Activated B cell treated with CpG ODN at 0.5 μM for 24 hours (primary cell): ENCODE data around the gene TMEM140. TPM values are rescaled to one million over a fixed set of nuclear protein-coding genes. Genes with fewer than 3 reads are reported as not detected.

Source experiments
- ATAC-seq: fragments of 200-7000 bp; cut with Tn5 transposase; one replicate; pipeline ENCODE4 v1.10.0; 2021; ENCODE audit warnings: low read depth, mild to moderate bottlenecking, moderate library complexity
- CTCF ChIA-PET: fragments of 350-600 bp; sonication (Branson Sonifier 250); formaldehyde crosslinking; loops from one replicate; lab custom pipeline; 2021; ENCODE audit warnings: antibody characterized with exemption; lab: Charles Lee
- POLR2A ChIA-PET: fragments of 350-600 bp; sonication (Branson Sonifier 250); formaldehyde crosslinking; loops from one replicate; lab custom pipeline; 2021; ENCODE audit warnings: antibody characterized with exemption; lab: Charles Lee
- DNase-seq: peaks from one replicate; pipeline ENCODE4 v3.0.0; 2022
- H3K27ac Mint-ChIP-seq: one replicate; pipeline ENCODE4 v1.8.0; 2020; ENCODE audit warnings: mixed read lengths
- H3K27me3 Mint-ChIP-seq: one replicate; pipeline ENCODE4 v1.8.0; 2021; ENCODE audit warnings: mixed read lengths
- H3K36me3 Mint-ChIP-seq: one replicate; pipeline ENCODE4 v1.8.0; 2021; ENCODE audit warnings: low read depth, mixed read lengths
- H3K4me1 Mint-ChIP-seq: one replicate; pipeline ENCODE4 v1.8.0; 2021; ENCODE audit warnings: mixed read lengths
- H3K4me3 Mint-ChIP-seq: one replicate; pipeline ENCODE4 v1.8.0; 2020; ENCODE audit warnings: mild to moderate bottlenecking, mixed read lengths
- H3K9me3 Mint-ChIP-seq: one replicate; pipeline ENCODE4 v1.8.0; 2020; ENCODE audit warnings: mixed read lengths
- intact Hi-C: fragments of 100-400 bp; cut with micrococcal nuclease; formaldehyde crosslinking; loops from one replicate; pipeline ENCODE4 v1.15.1; 2024
- total RNA-seq: library from RNA; stranded (reverse); gene quantifications from 2 replicates; pipeline ENCODE4 v1.2.3, GENCODE V29; 2022
- TF ChIP-seq, protein P1 (sequence below): fragments of 200-600 bp; IDR thresholded peaks from one replicate; pipeline ENCODE4 v1.8.0; 2022; ENCODE audit warnings: antibody characterized with exemption, mild to moderate bottlenecking

The TMEM140 gene
- total RNA-seq, 1 donor from 2014 or later, result 20.9 TPM

DNA sequence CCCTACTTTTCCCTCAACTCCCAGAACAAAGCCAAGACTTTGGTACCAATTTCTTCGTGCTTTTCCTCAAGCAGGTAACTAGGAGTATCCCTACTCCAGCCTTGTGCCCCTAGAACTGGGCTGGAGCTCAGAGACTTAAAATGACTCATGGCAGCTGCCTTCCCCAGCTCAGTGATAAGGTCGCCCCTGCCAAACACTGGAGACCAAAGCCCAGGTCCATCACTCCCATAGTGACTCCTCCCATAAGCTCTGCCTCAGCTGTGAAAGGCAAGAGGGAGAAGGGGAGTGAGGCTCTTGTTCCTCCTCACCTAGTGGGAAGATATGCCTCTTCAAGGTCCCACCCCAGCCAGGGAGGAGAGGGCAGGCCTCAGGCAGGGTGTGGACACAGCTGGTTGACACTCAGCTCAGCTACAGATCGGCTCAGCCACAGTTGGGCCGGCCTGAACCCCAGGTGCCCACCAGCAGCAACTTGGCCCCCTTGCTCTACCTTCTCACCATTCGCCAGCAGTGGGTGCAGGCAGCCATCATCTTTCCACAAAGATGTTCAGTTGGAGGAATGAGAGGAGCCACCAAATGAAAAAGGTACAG, 36.5 kb downstream of the TMEM140 start:
- CTCF ChIA-PET, result no interaction called here
- POLR2A ChIA-PET, result interaction anchor here (5.4 to 6.3 kb wide), 2 partner anchors 15 to 25 kb away, joined by 62 to 125 read pairs; partner anchors contain the start of genes CYREN and WDR91
- Mint-ChIP-seq H3K27ac (no peak overlapping the region), H3K4me3 (no peak overlapping the region), H3K4me1 (peaks cover 41% of the 10 kb centered on the region), H3K27me3 (no peaks in the 10 kb centered on the region), H3K9me3 (peaks cover 22% of the 10 kb centered on the region), H3K36me3 (peaks cover 92% of the 10 kb centered on the region)
- DNase-seq (no peak), ATAC-seq (no peak)
- TF ChIP-seq, protein P1, sequence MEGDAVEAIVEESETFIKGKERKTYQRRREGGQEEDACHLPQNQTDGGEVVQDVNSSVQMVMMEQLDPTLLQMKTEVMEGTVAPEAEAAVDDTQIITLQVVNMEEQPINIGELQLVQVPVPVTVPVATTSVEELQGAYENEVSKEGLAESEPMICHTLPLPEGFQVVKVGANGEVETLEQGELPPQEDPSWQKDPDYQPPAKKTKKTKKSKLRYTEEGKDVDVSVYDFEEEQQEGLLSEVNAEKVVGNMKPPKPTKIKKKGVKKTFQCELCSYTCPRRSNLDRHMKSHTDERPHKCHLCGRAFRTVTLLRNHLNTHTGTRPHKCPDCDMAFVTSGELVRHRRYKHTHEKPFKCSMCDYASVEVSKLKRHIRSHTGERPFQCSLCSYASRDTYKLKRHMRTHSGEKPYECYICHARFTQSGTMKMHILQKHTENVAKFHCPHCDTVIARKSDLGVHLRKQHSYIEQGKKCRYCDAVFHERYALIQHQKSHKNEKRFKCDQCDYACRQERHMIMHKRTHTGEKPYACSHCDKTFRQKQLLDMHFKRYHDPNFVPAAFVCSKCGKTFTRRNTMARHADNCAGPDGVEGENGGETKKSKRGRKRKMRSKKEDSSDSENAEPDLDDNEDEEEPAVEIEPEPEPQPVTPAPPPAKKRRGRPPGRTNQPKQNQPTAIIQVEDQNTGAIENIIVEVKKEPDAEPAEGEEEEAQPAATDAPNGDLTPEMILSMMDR, result no peak
- intact Hi-C loops, result no loop called here

DNA sequence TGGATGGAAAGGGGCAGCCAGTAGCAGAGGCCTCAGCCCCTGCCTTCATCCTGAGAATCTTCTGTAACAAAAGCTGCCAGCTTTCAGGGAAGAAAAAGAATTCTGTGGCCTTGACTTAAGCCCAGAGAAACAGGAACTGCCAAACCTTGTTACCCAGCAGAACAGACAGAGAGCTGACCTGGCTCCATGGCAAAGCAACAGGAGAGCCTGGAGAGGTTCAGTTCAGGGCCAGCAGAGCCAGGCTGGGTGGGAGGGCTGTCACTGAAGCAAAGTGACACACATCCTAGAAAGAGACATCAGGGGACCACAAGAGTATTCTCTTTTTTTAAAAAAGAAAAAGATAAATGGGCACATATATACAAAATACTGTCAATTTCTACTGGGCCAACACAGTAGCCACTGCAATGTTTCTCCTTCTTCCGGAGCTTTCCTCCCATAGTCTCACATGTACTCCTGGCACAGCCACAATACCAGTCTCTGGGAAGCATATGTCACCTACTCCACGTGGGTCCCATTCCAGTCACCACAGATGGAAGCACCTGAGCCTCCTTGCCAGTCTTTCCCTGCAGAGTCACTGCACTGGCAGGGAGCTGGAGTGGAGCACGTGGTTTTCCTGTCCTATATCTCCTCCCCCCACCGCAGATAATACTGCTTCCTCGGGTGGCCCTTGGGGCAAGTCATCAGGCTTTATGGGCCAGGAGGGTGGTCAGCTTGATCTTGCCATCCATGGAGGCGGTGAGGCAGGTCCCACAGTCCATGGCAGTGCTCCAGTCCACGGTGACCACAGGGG, 37.8 kb downstream of the TMEM140 start:
- Mint-ChIP-seq H3K27ac (peak overlapping the region; percentile 80), H3K4me1 (peaks cover 51% of the 10 kb centered on the region), H3K4me3 (no peak overlapping the region), H3K9me3 (peaks cover 19% of the 10 kb centered on the region), H3K27me3 (no peaks in the 10 kb centered on the region), H3K36me3 (peaks cover 99% of the 10 kb centered on the region)
- intact Hi-C loops, result loop anchor here (1.0 to 5.0 kb wide), 2 partner anchors 37 to 198 kb away; partner anchors contain the start of genes AGBL3 and TMEM140
- DNase-seq (no peak), ATAC-seq (no peak)
- TF ChIP-seq, protein P1, result no peak
- ChIA-PET CTCF (interaction anchor here (3.9 kb wide), 1 partner anchor 15 kb away, joined by 22 read pairs; the partner anchor contains the start of gene CYREN), POLR2A (interaction anchor here (0.8 to 6.3 kb wide), 9 partner anchors 9 to 199 kb away, joined by 3 to 125 read pairs (median 9); partner anchors contain the start of genes AGBL3, CYREN, TMEM140 and WDR91)

DNA sequence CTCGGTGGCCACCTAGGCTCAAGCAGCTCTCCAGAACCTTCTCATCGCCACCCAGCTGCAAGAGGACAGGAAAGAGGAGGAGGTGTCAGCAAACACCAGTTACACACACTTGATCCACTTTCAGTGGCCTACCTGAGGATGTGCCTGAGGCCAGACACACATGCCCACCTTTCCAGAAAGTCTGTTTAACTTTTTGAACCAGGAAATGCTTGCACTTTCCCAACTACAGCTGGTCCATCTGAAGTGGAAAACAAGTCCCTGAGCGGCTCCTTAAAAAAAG, 38.3 kb downstream of the TMEM140 start:
- DNase-seq (no peak), ATAC-seq (no peak)
- TF ChIP-seq, protein P1, result no peak
- Mint-ChIP-seq H3K27me3 (no peaks in the 10 kb centered on the region), H3K4me1 (peaks cover 51% of the 10 kb centered on the region), H3K4me3 (no peak overlapping the region), H3K27ac (peak overlapping the region; percentile 80), H3K36me3 (peaks cover 98% of the 10 kb centered on the region), H3K9me3 (peaks cover 18% of the 10 kb centered on the region)
- ChIA-PET CTCF (interaction anchor here (0.7 to 3.9 kb wide), 3 partner anchors 16 to 199 kb away, joined by 3 to 22 read pairs (median 3); partner anchors contain the start of genes CYREN and WDR91), POLR2A (interaction anchor here (0.6 to 6.3 kb wide), 10 partner anchors 9 to 199 kb away, joined by 3 to 125 read pairs (median 8); partner anchors contain the start of genes AGBL3, CYREN, TMEM140 and WDR91)
- intact Hi-C loops, result loop anchor here (1.0 to 5.0 kb wide), 2 partner anchors 38 to 199 kb away; partner anchors contain the start of genes AGBL3 and TMEM140

DNA sequence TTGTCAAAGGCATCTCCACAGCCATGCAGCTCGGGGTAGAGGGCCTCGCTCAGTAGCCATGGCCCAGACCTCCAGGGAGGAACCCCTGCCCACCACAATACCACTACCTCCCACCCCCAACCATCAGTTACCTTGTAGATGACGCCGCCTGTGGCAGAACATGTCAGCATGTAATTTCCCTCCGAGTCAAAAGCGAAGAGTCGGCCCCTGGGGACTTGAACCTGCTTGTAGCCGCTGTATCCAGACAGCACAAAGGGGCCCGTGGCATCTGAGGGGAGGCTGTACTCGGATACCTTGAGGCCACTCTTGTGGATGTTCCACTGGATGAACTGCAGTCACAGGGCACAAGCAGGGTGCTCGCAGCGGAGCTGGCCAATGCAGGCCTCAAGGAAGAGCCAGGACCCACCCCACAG, 39.0 kb downstream of the TMEM140 start:
- Mint-ChIP-seq H3K9me3 (peaks cover 13% of the 10 kb centered on the region), H3K4me1 (peaks cover 51% of the 10 kb centered on the region), H3K4me3 (peak overlapping the region; percentile 74), H3K36me3 (peaks cover 96% of the 10 kb centered on the region), H3K27ac (peak overlapping the region; percentile 80), H3K27me3 (no peaks in the 10 kb centered on the region)
- ATAC-seq, result peak; percentile 76
- TF ChIP-seq, protein P1, result no peak
- POLR2A ChIA-PET, result interaction anchor here (0.6 to 6.3 kb wide), 11 partner anchors 7 to 200 kb away, joined by 3 to 125 read pairs (median 9); partner anchors contain the start of genes AGBL3, CYREN, TMEM140 and WDR91
- peak; percentile 60 for DNase-seq
- intact Hi-C loops, result loop anchor here (1.0 to 5.0 kb wide), 3 partner anchors 20 to 200 kb away; partner anchors contain the start of genes AGBL3 and TMEM140
- CTCF ChIA-PET, result interaction anchor here (0.7 to 3.9 kb wide), 4 partner anchors 16 to 200 kb away, joined by 3 to 22 read pairs (median 5); partner anchors contain the start of genes CYREN and WDR91
